ENCODE measurements around the gene SCUBE3.

DNA sequence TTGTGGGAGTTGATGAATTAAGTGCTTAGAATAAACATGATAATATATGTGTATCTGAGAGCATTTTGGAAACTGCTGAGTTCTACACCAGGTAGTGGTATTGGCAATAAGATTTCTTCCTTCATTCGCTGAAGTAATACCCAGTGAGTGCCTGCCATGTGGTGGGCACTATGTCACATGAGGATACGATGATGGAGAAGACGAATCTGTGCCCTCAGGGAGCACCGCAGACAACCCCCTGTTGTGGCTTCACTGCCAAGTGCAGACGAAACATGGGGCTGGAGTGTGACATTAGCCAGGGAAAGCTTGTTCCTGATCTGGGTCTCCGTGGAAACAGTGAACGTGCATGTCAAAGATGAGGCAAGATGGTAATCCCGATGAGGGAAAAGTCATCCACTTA is 53.7 kb downstream of the SCUBE3 start:
- TF ChIP-seq EZH2 (IDR thresholded peaks at IDR 0.05; ENCODE audit: insufficient read depth, poor library complexity, severe bottlenecking) (no peak), EZH2phosphoT487 (IDR thresholded peaks at IDR 0.05; ENCODE audit: insufficient read depth, low read depth) (no peak)

Data from GM23248 (cell line).